OCI-LY7 (cell line): Measurements from ENCODE around the gene PPP4R2. TPM values are rescaled to one million over a fixed set of nuclear protein-coding genes. Genes with fewer than 3 reads are reported as not detected.

Source experiments
- BruUV-seq: library from RNA; stranded (reverse); fragments of 400-500 nt; replicated peaks from 2 replicates; lab custom pipeline; 2021; lab: Mats Ljungman, UMichigan
- CTCF ChIA-PET: fragments of 300-600 bp; sonication (Branson Sonifier 250); formaldehyde crosslinking; loops from one replicate; lab custom pipeline; 2022; ENCODE audit warnings: antibody characterized with exemption; ENCODE audit not compliant: unreplicated experiment; lab: Charles Lee
- POLR2A ChIA-PET: fragments of 300-600 bp; sonication (Branson Sonifier 250); formaldehyde crosslinking; loops from one replicate; lab custom pipeline; 2022; ENCODE audit warnings: antibody characterized with exemption; lab: Charles Lee
- DNase-seq: peaks from one replicate; pipeline ENCODE4 v3.0.0-alpha.2; 2015; ENCODE audit warnings: low spot score
- H2AFZ ChIP-seq: fragments of 200-600 bp; sonication (generic), shearing (Covaris generic); 2 replicates; pipeline ENCODE4 v1.6.1; 2014; ENCODE audit warnings: mild to moderate bottlenecking, antibody characterized with exemption, low read length, moderate library complexity
- H3K27ac ChIP-seq: fragments of 200-600 bp; sonication (generic); 2 replicates; pipeline ENCODE4 v1.5.1; 2014; ENCODE audit warnings: mixed run types, low read depth, mild to moderate bottlenecking, moderate library complexity, low read length, inconsistent platforms; ENCODE audit not compliant: poor library complexity, severe bottlenecking
- H3K36me3 ChIP-seq: fragments of 200-600 bp; sonication (generic); 2 replicates; pipeline ENCODE4 v1.6.1; 2014; ENCODE audit warnings: mild to moderate bottlenecking, antibody characterized with exemption, low read length, moderate library complexity, mixed read lengths; ENCODE audit not compliant: insufficient read depth
- H3K4me1 ChIP-seq: fragments of 200-600 bp; sonication (generic); 2 replicates; pipeline ENCODE4 v1.5.1; 2014; ENCODE audit warnings: mild to moderate bottlenecking, low read length; ENCODE audit not compliant: insufficient read depth, poor library complexity, severe bottlenecking
- H3K4me2 ChIP-seq: fragments of 200-600 bp; sonication (generic); 2 replicates; pipeline ENCODE4 v1.6.1; 2014; ENCODE audit warnings: mild to moderate bottlenecking, low read length
- H3K4me3 ChIP-seq: fragments of 200-600 bp; sonication (generic); 2 replicates; pipeline ENCODE4 v1.5.1; 2014; ENCODE audit warnings: mild to moderate bottlenecking, low read depth, low read length; ENCODE audit not compliant: poor library complexity, severe bottlenecking
- H3K79me2 ChIP-seq: fragments of 200-600 bp; sonication (generic); 2 replicates; pipeline ENCODE4 v1.6.1; 2016; ENCODE audit warnings: low read depth, mild to moderate bottlenecking, low read length, moderate library complexity, mixed read lengths; ENCODE audit not compliant: insufficient read depth
- H3K9me2 ChIP-seq: fragments of 200-600 bp; sonication (generic); 2 replicates; pipeline ENCODE4 v1.6.1; 2016; ENCODE audit warnings: mild to moderate bottlenecking, low read length, mixed read lengths; ENCODE audit not compliant: insufficient read depth
- H3K9me3 ChIP-seq: fragments of 200-600 bp; sonication (generic); 2 replicates; pipeline ENCODE4 v1.6.1; 2014; ENCODE audit warnings: mild to moderate bottlenecking, mixed run types, low read length, mixed read lengths
- H4K20me1 ChIP-seq: fragments of 200-600 bp; sonication (generic); 2 replicates; pipeline ENCODE4 v1.6.1; 2014; ENCODE audit warnings: mild to moderate bottlenecking, antibody characterized with exemption, low read length, moderate library complexity, mixed read lengths; ENCODE audit not compliant: insufficient read depth
- CTCF ChIP-seq: fragments of 200-600 bp; sonication (generic); conservative IDR thresholded peaks from 2 replicates; pipeline ENCODE4 v1.5.1; 2014; ENCODE audit warnings: mild to moderate bottlenecking, antibody characterized with exemption, low read length, moderate library complexity, mixed read lengths
- EZH2phosphoT487 ChIP-seq: fragments of 200-600 bp; sonication (generic); IDR thresholded peaks from 2 replicates; pipeline ENCODE4 v1.6.1; 2018; ENCODE audit warnings: low read depth, borderline replicate concordance, mild to moderate bottlenecking, mixed run types, antibody characterized with exemption, low read length, moderate library complexity, mixed read lengths
- intact Hi-C: fragments of 100-400 bp; cut with micrococcal nuclease; formaldehyde crosslinking; loops from one replicate; pipeline ENCODE4 v1.10.0; 2022; ENCODE audit not compliant: unreplicated experiment
- total RNA-seq, 2 experiments: library from RNA; depleted of rRNA in 1 of 2; stranded (reverse); fragments of >200 nt in 1 of 2; shearing (Covaris generic) in 1 of 2; gene quantifications; 2 replicates each; pipeline ENCODE4 v1.2.3, GENCODE V29; 2014 to 2022

Gene PPP4R2
- total RNA-seq, 2 experiments from 2014 or later: 52.0 to 99.5 TPM

GRCh38 chr3:72982609-72983366 lies 13.8 kb upstream of the PPP4R2 start:
- intact Hi-C loops: no loop called here
- no peaks in the 10 kb centered on the region for H3K36me3 ChIP-seq
- no peak for DNase-seq
- H2AFZ ChIP-seq: no peak overlapping the region
- H4K20me1 ChIP-seq: no peaks in the 10 kb centered on the region
- CTCF ChIA-PET: interaction anchor here (0.6 kb wide), 1 partner anchor 19 kb away, joined by 3 read pairs; no protein-coding TSS in a partner anchor
- H3K4me3 ChIP-seq: no peak overlapping the region
- no peaks in the 10 kb centered on the region for H3K9me2 ChIP-seq
- H3K9me3 ChIP-seq: no peaks in the 10 kb centered on the region
- no TSS peak for BruUV-seq
- TF ChIP-seq EZH2phosphoT487 (no peak), CTCF (no peak)
- POLR2A ChIA-PET: interaction anchor here (0.7 to 1.6 kb wide), 4 partner anchors 11 to 44 kb away, joined by 3 to 8 read pairs (median 6); no protein-coding TSS in a partner anchor
- H3K79me2 ChIP-seq: no peaks in the 10 kb centered on the region
- no peak overlapping the region for H3K27ac ChIP-seq
- H3K4me1 ChIP-seq: no peaks in the 10 kb centered on the region
- no peak overlapping the region for H3K4me2 ChIP-seq

- BruUV-seq: no TSS peak
- Histone ChIP-seq H3K36me3 (no peaks in the 10 kb centered on the region), H4K20me1 (no peaks in the 10 kb centered on the region), H3K79me2 (no peaks in the 10 kb centered on the region), H3K4me3 (no peak overlapping the region), H2AFZ (no peak overlapping the region), H3K4me2 (no peak overlapping the region), H3K4me1 (no peaks in the 10 kb centered on the region), H3K9me2 (no peaks in the 10 kb centered on the region), H3K9me3 (no peaks in the 10 kb centered on the region), H3K27ac (no peak overlapping the region)
- ChIA-PET POLR2A (interaction anchor here (0.6 to 2.0 kb wide), 5 partner anchors 11 to 512 kb away, joined by 3 to 7 read pairs (median 4); partner anchors contain the start of gene PPP4R2), CTCF (no interaction called here)
- intact Hi-C loops: no loop called here
- DNase-seq: no peak
- TF ChIP-seq EZH2phosphoT487 (no peak), CTCF (no peak)
These were observed 11.0 kb upstream of the PPP4R2 start for GRCh38 chr3:72985576-72985975.
